Fibroblast of lung (primary cell): ENCODE data around the gene PSME4. TPM values are rescaled to one million over a fixed set of nuclear protein-coding genes. Genes with fewer than 3 reads are reported as not detected.

ENCODE experiments used
- DNase-seq, 2 donors: peaks; one replicate each; pipeline versions ENCODE4 v3.0.0 to v3.0.0-alpha.2; 2010; ENCODE audit warnings: low read depth in 2 of 2
- H2AFZ ChIP-seq: 2 replicates; pipeline ENCODE4 v1.5.1; 2012; ENCODE audit warnings: low read length, control low read depth, inconsistent platforms
- H3K27ac ChIP-seq: 2 replicates; pipeline ENCODE4 v1.5.1; 2011; ENCODE audit warnings: low read length, control low read depth; ENCODE audit not compliant: insufficient read depth
- H3K27me3 ChIP-seq: 2 replicates; pipeline ENCODE4 v1.5.1; 2011; ENCODE audit warnings: mild to moderate bottlenecking, low read length; ENCODE audit not compliant: control insufficient read depth, insufficient read depth
- H3K36me3 ChIP-seq: 2 replicates; pipeline ENCODE4 v1.5.1; 2011; ENCODE audit warnings: low read length; ENCODE audit not compliant: control insufficient read depth, insufficient read depth
- H3K4me1 ChIP-seq: 2 replicates; pipeline ENCODE4 v1.5.1; 2011; ENCODE audit warnings: low read length; ENCODE audit not compliant: control insufficient read depth, insufficient read depth; ENCODE audit errors: extremely low read depth
- H3K4me2 ChIP-seq: 2 replicates; pipeline ENCODE4 v1.5.1; 2011; ENCODE audit warnings: low read length, control low read depth; ENCODE audit not compliant: insufficient read depth; ENCODE audit errors: extremely low read depth
- H3K4me3 ChIP-seq, 4 experiments: fragments of 200-600 bp in 1 of 4; sonication (generic) in 1 of 4; replicated peaks in 1 of 4; 2 replicates each; pipeline ENCODE4 v1.5.1; 2011 to 2016; ENCODE audit warnings: low read length in 4 of 4, low read depth in 3 of 4, mild to moderate bottlenecking in 3 of 4, control low read depth in 2 of 4, inconsistent platforms in 1 of 4, mixed read lengths in 1 of 4; ENCODE audit not compliant: insufficient read depth in 1 of 4; ENCODE audit errors: control extremely low read depth in 1 of 4
- H3K79me2 ChIP-seq: 2 replicates; pipeline ENCODE4 v1.5.1; 2012; ENCODE audit warnings: mild to moderate bottlenecking, low read length, inconsistent platforms; ENCODE audit not compliant: control insufficient read depth, insufficient read depth
- H3K9ac ChIP-seq: 2 replicates; pipeline ENCODE4 v1.5.1; 2011; ENCODE audit warnings: mild to moderate bottlenecking, low read length, control low read depth; ENCODE audit not compliant: insufficient read depth
- H3K9me3 ChIP-seq: 2 replicates; pipeline ENCODE4 v1.5.1; 2012; ENCODE audit warnings: low read depth, low read length; ENCODE audit not compliant: control insufficient read depth, insufficient read depth
- H4K20me1 ChIP-seq: 2 replicates; pipeline ENCODE4 v1.5.1; 2011; ENCODE audit warnings: low read length; ENCODE audit not compliant: control insufficient read depth, insufficient read depth; ENCODE audit errors: extremely low read depth
- CTCF ChIP-seq, 2 donors: IDR thresholded peaks in 1 of 2; conservative IDR thresholded peaks in 1 of 2; 1 replicate in 1 of 2; 2 replicates in 1 of 2; pipeline ENCODE4 v1.5.1; 2011 to 2012; ENCODE audit warnings: low read length in 2 of 2, control low read depth in 1 of 2, inconsistent platforms in 1 of 2, low read depth in 1 of 2, mild to moderate bottlenecking in 1 of 2
- EZH2 ChIP-seq: IDR thresholded peaks from 2 replicates; pipeline ENCODE4 v1.5.1; 2012; ENCODE audit warnings: low read length, control low read depth, mild to moderate bottlenecking; ENCODE audit errors: missing control alignments
- polyA plus RNA-seq, 2 donors: library from polyadenylated mRNA; depleted of rRNA in 1 of 2; stranded (reverse) in 1 of 2; unstranded in 1 of 2; fragments of >200 nt; gene quantifications; 2 replicates each; pipeline ENCODE4 v1.2.1, GENCODE V29; 2011 to 2012; ENCODE audit warnings: missing spikeins in 1 of 2
- total RNA-seq: library from RNA; depleted of rRNA; stranded (reverse); fragments of >200 nt; gene quantifications from 2 replicates; pipeline ENCODE4 v1.2.1, GENCODE V29; 2014

Gene PSME4
- total and polyA plus RNA-seq, 2 donors (not counting 1 experiment from before 2014, with no cell fraction given), result 26.8 to 34.6 TPM

- H2AFZ ChIP-seq, result no peak overlapping the region
- H3K4me3 ChIP-seq, result no peak overlapping the region
- H3K9ac ChIP-seq, result no peak overlapping the region
- H3K4me1 ChIP-seq, result no peaks in the 10 kb centered on the region
- H4K20me1 ChIP-seq, result no peaks in the 10 kb centered on the region
- H3K27ac ChIP-seq, result no peak overlapping the region
- no peaks in the 10 kb centered on the region for H3K9me3 ChIP-seq
- peaks cover 57% of the 10 kb centered on the region for H3K79me2 ChIP-seq
- H3K27me3 ChIP-seq, result no peaks in the 10 kb centered on the region
- peak in 1 of 2 donors; percentile 28 for DNase-seq
- TF ChIP-seq CTCF (conservative IDR thresholded peaks at IDR 0.05 in 1 of 2, IDR thresholded peaks at IDR 0.05 in 1 of 2; ENCODE audit: low read depth in 1 of 2, low read length in 2 of 2), result no peak
- TF ChIP-seq EZH2, result no peak
- no peak overlapping the region for H3K4me2 ChIP-seq
- H3K36me3 ChIP-seq, result peaks cover 5% of the 10 kb centered on the region
These were observed 21.3 kb downstream of the PSME4 start for GRCh38 chr2:53949457-53949856.

- H3K4me1 ChIP-seq, result no peaks in the 10 kb centered on the region
- no peak overlapping the region for H3K4me2 ChIP-seq
- no peak for TF ChIP-seq CTCF (conservative IDR thresholded peaks at IDR 0.05 in 1 of 2, IDR thresholded peaks at IDR 0.05 in 1 of 2; ENCODE audit: low read depth in 1 of 2, low read length in 2 of 2)
- TF ChIP-seq EZH2, result no peak
- H3K27ac ChIP-seq, result no peak overlapping the region
- no peaks in the 10 kb centered on the region for H3K27me3 ChIP-seq
- H3K79me2 ChIP-seq, result peaks cover 25% of the 10 kb centered on the region
- H3K9ac ChIP-seq, result no peak overlapping the region
- H2AFZ ChIP-seq, result no peak overlapping the region
- peaks cover 5% of the 10 kb centered on the region for H3K36me3 ChIP-seq
- H3K9me3 ChIP-seq, result no peaks in the 10 kb centered on the region
- no peak for DNase-seq
- H4K20me1 ChIP-seq, result no peaks in the 10 kb centered on the region
- H3K4me3 ChIP-seq, result no peak overlapping the region
These were observed 25.3 kb downstream of the PSME4 start for GRCh38 chr2:53945538-53945937.

DNA sequence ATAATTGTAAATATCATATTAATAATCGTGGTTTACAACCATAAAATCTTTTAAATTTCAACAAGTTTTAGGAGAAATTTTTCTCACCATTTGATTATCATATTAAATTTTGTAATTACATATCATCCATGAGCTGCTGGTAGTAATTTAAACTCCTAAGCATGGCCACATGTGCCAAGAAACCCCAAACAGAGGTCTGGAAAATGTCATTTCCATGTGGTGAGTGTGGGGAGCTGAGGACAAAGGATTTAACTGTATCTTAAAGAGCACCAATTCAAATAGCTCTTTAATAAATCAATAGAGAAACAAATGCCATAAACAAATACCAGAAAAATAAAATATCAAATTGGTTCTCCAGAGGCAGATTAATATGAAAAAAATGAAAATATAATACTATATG lies 26.3 kb downstream of the PSME4 start:
- TF ChIP-seq CTCF (conservative IDR thresholded peaks at IDR 0.05 in 1 of 2, IDR thresholded peaks at IDR 0.05 in 1 of 2; ENCODE audit: low read depth in 1 of 2, low read length in 2 of 2) (no peak), EZH2 (no peak)

More for the DNA sequence above, 26.3 kb downstream of the PSME4 start:
- DNase-seq, result no peak
- H3K9me3 ChIP-seq, result no peaks in the 10 kb centered on the region
- peaks cover 16% of the 10 kb centered on the region for H3K79me2 ChIP-seq
- H3K36me3 ChIP-seq, result peaks cover 5% of the 10 kb centered on the region
- no peaks in the 10 kb centered on the region for H3K27me3 ChIP-seq
- H2AFZ ChIP-seq, result no peak overlapping the region
- H3K27ac ChIP-seq, result no peak overlapping the region
- no peak overlapping the region for H3K4me2 ChIP-seq
- H3K4me3 ChIP-seq, result no peak overlapping the region
- H4K20me1 ChIP-seq, result no peaks in the 10 kb centered on the region
- no peak overlapping the region for H3K9ac ChIP-seq
- no peaks in the 10 kb centered on the region for H3K4me1 ChIP-seq
